Activated naive CD8-positive, alpha-beta T cell treated with anti-CD3 and anti-CD28 coated beads, Interleukin-2, amount 50 U/mL, for 16 hours (primary cell): ENCODE results near the gene RUNX2.

Source experiments
- DNase-seq: peaks from one replicate; pipeline ENCODE4 v3.0.0-alpha.2; 2020; ENCODE audit warnings: low read depth, low spot score

The RUNX2 gene

GRCh38 chr6:45513213-45513618, 185.1 kb downstream of the RUNX2 start:
- no peak for DNase-seq

GRCh38 chr6:45513843-45514242, 185.7 kb downstream of the RUNX2 start:
- DNase-seq: no peak

- DNase-seq: no peak
Measured at GRCh38 chr6:45514454-45515230, 186.5 kb downstream of the RUNX2 start.

- no peak for DNase-seq
Measured at GRCh38 chr6:45518013-45518720, 190.0 kb downstream of the RUNX2 start.

GRCh38 chr6:45521226-45521625, 193.1 kb downstream of the RUNX2 start:
- DNase-seq: no peak

- DNase-seq: no peak
Measured at GRCh38 chr6:45522486-45522885, 194.4 kb downstream of the RUNX2 start.

- no peak for DNase-seq
Measured at GRCh38 chr6:45527210-45527609, 199.1 kb downstream of the RUNX2 start.

- DNase-seq: no peak
Measured at GRCh38 chr6:45531999-45532595, 204.0 kb downstream of the RUNX2 start.

GRCh38 chr6:45532721-45533210, 204.6 kb downstream of the RUNX2 start:
- no peak for DNase-seq

- DNase-seq: no peak
Measured at GRCh38 chr6:45533386-45533785, 205.3 kb downstream of the RUNX2 start.

- DNase-seq: no peak
Measured at GRCh38 chr6:45535933-45536332, 207.8 kb downstream of the RUNX2 start.

- DNase-seq: no peak
Measured at GRCh38 chr6:45537539-45537938, 209.4 kb downstream of the RUNX2 start.

- no peak for DNase-seq
Measured at GRCh38 chr6:45538641-45539547, 210.8 kb downstream of the RUNX2 start.

GRCh38 chr6:45540375-45540920, 212.3 kb downstream of the RUNX2 start:
- DNase-seq: no peak

- no peak for DNase-seq
Measured at GRCh38 chr6:45541934-45542333, 213.8 kb downstream of the RUNX2 start.

GRCh38 chr6:45543298-45544235, 215.4 kb downstream of the RUNX2 start:
- no peak for DNase-seq

- no peak for DNase-seq
Measured at GRCh38 chr6:45545416-45545815, 217.3 kb downstream of the RUNX2 start.

- no peak for DNase-seq
Measured at GRCh38 chr6:45548657-45549515, 220.8 kb downstream of the RUNX2 start.

- no peak for DNase-seq
Measured at GRCh38 chr6:45552536-45552935, 224.4 kb downstream of the RUNX2 start.
